GM12878 (cell line): ENCODE results near the gene TAS2R60.

Experiments used
- CREB1 ChIP-seq: IDR thresholded peaks from 2 replicates; pipeline ENCODE4 v1.6.1; 2012; ENCODE audit warnings: low read depth, mild to moderate bottlenecking, inconsistent platforms
- EED ChIP-seq: sonication (generic); IDR thresholded peaks from 2 replicates; pipeline ENCODE4 v1.6.1; 2016; ENCODE audit warnings: antibody characterized with exemption, low read depth
- FOXK2 ChIP-seq: fragments of 450-650 bp; IDR thresholded peaks from 2 replicates; pipeline ENCODE4 v1.6.1; 2017; ENCODE audit warnings: mild to moderate bottlenecking, moderate library complexity
- POLR2A ChIP-seq: IDR thresholded peaks from 2 replicates; pipeline ENCODE4 v1.6.1; 2011; ENCODE audit warnings: low read depth, mild to moderate bottlenecking, low read length
- POLR2AphosphoS5 ChIP-seq: IDR thresholded peaks from 2 replicates; pipeline ENCODE4 v1.6.1; 2011; ENCODE audit warnings: mild to moderate bottlenecking, low read length, inconsistent platforms
- RAD21 ChIP-seq: IDR thresholded peaks from 2 replicates; pipeline ENCODE4 v1.6.1; 2011; ENCODE audit warnings: mild to moderate bottlenecking, low read depth, low read length, moderate library complexity; ENCODE audit not compliant: insufficient read depth
- RCOR1 ChIP-seq: conservative IDR thresholded peaks from 2 replicates; pipeline ENCODE4 v1.6.1; 2012; ENCODE audit warnings: low read depth, low read length, improper control_type of control experiment
- RFX5 ChIP-seq: IDR thresholded peaks from 2 replicates; pipeline ENCODE4 v1.6.1; 2011; ENCODE audit warnings: low read depth, low read length, improper control_type of control experiment
- SMC3 ChIP-seq: IDR thresholded peaks from 2 replicates; pipeline ENCODE4 v1.6.1; 2011; ENCODE audit warnings: low read length, improper control_type of control experiment, borderline replicate concordance
- ZNF384 ChIP-seq: IDR thresholded peaks from 2 replicates; pipeline ENCODE4 v1.6.1; 2012; ENCODE audit warnings: low read depth, mild to moderate bottlenecking, low read length, improper control_type of control experiment, borderline replicate concordance
- TF ChIP-seq, protein P1 (sequence below): fragments of 450-650 bp; IDR thresholded peaks from 2 replicates; pipeline ENCODE4 v1.6.1; 2017; ENCODE audit warnings: mild to moderate bottlenecking
- TF ChIP-seq, protein P2 (sequence below): fragments of 450-650 bp; IDR thresholded peaks from 2 replicates; pipeline ENCODE4 v1.6.1; 2016; ENCODE audit warnings: mild to moderate bottlenecking, moderate library complexity, borderline replicate concordance
- TF ChIP-seq, protein P3 (sequence below): fragments of 150-350 bp; IDR thresholded peaks from 2 replicates; pipeline ENCODE4 v1.6.1; 2016; ENCODE audit warnings: low read depth, low read length
- TF ChIP-seq, protein P4 (sequence below), 3 experiments: IDR thresholded peaks in 2 of 3; conservative IDR thresholded peaks in 1 of 3; 2 replicates each; pipeline ENCODE4 v1.5.1; 2011; ENCODE audit warnings: low read depth in 3 of 3, low read length in 3 of 3, mild to moderate bottlenecking in 3 of 3, control low read depth in 2 of 3, moderate library complexity in 2 of 3, inconsistent platforms in 1 of 3, mixed read lengths in 1 of 3; ENCODE audit not compliant: control insufficient read depth in 2 of 3, insufficient read depth in 1 of 3; ENCODE audit errors: extremely low read depth in 1 of 3

DNA sequence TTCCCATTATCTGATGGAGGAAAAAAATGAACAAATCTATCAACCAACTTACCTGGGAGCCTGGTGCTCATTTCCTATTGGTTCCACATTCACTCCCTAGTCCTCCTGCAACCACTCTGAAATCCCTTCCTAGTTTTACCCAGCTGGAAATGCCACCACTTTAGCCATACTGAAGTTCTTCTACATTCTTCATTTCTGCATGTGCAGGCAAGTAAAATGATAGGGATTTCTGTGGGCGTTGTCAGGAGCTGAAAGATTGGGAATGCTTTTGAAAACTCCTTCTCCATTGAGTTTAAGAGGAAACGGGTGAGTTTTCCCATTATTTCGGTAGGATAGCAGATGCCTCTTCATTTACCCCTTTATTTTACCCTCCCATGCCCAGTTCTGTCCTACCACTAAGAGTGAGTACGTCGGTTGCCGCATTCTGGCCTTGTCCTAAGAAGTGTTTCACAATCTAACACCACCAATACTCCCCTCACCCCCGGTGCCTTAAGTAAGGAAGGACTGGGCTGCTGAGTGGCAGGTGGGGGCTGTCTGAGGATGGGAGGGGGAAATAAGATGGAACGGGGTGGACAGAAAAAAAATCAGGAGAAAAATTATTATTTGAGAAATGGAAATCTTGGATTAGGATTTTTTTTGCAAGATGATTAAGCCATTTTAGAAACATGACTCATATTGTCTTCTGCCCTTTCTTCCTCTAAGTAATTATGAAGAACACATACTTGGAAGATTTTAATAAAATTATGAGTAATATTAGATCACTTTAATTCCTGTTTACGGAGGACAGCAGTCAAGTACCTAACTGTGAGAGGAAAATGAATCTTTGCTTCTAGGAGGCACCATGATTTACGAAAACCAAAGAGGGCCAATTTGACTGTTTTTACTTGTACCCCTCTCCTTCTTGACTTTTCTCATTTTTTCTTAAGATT, 13.2 kb upstream of the TAS2R60 start:
- no peak for TF ChIP-seq POLR2A
- TF ChIP-seq, protein P1, sequence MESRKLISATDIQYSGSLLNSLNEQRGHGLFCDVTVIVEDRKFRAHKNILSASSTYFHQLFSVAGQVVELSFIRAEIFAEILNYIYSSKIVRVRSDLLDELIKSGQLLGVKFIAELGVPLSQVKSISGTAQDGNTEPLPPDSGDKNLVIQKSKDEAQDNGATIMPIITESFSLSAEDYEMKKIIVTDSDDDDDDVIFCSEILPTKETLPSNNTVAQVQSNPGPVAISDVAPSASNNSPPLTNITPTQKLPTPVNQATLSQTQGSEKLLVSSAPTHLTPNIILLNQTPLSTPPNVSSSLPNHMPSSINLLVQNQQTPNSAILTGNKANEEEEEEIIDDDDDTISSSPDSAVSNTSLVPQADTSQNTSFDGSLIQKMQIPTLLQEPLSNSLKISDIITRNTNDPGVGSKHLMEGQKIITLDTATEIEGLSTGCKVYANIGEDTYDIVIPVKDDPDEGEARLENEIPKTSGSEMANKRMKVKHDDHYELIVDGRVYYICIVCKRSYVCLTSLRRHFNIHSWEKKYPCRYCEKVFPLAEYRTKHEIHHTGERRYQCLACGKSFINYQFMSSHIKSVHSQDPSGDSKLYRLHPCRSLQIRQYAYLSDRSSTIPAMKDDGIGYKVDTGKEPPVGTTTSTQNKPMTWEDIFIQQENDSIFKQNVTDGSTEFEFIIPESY, result no peak
- TF ChIP-seq POLR2AphosphoS5, result no peak
- no peak for TF ChIP-seq RFX5
- no peak for TF ChIP-seq RCOR1
- no peak for TF ChIP-seq CREB1
- no peak for TF ChIP-seq ZNF384
- TF ChIP-seq, protein P2, sequence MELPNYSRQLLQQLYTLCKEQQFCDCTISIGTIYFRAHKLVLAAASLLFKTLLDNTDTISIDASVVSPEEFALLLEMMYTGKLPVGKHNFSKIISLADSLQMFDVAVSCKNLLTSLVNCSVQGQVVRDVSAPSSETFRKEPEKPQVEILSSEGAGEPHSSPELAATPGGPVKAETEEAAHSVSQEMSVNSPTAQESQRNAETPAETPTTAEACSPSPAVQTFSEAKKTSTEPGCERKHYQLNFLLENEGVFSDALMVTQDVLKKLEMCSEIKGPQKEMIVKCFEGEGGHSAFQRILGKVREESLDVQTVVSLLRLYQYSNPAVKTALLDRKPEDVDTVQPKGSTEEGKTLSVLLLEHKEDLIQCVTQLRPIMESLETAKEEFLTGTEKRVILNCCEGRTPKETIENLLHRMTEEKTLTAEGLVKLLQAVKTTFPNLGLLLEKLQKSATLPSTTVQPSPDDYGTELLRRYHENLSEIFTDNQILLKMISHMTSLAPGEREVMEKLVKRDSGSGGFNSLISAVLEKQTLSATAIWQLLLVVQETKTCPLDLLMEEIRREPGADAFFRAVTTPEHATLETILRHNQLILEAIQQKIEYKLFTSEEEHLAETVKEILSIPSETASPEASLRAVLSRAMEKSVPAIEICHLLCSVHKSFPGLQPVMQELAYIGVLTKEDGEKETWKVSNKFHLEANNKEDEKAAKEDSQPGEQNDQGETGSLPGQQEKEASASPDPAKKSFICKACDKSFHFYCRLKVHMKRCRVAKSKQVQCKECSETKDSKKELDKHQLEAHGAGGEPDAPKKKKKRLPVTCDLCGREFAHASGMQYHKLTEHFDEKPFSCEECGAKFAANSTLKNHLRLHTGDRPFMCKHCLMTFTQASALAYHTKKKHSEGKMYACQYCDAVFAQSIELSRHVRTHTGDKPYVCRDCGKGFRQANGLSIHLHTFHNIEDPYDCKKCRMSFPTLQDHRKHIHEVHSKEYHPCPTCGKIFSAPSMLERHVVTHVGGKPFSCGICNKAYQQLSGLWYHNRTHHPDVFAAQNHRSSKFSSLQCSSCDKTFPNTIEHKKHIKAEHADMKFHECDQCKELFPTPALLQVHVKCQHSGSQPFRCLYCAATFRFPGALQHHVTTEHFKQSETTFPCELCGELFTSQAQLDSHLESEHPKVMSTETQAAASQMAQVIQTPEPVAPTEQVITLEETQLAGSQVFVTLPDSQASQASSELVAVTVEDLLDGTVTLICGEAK, result no peak
- TF ChIP-seq EED, result no peak
- TF ChIP-seq SMC3, result no peak
- TF ChIP-seq, protein P3, sequence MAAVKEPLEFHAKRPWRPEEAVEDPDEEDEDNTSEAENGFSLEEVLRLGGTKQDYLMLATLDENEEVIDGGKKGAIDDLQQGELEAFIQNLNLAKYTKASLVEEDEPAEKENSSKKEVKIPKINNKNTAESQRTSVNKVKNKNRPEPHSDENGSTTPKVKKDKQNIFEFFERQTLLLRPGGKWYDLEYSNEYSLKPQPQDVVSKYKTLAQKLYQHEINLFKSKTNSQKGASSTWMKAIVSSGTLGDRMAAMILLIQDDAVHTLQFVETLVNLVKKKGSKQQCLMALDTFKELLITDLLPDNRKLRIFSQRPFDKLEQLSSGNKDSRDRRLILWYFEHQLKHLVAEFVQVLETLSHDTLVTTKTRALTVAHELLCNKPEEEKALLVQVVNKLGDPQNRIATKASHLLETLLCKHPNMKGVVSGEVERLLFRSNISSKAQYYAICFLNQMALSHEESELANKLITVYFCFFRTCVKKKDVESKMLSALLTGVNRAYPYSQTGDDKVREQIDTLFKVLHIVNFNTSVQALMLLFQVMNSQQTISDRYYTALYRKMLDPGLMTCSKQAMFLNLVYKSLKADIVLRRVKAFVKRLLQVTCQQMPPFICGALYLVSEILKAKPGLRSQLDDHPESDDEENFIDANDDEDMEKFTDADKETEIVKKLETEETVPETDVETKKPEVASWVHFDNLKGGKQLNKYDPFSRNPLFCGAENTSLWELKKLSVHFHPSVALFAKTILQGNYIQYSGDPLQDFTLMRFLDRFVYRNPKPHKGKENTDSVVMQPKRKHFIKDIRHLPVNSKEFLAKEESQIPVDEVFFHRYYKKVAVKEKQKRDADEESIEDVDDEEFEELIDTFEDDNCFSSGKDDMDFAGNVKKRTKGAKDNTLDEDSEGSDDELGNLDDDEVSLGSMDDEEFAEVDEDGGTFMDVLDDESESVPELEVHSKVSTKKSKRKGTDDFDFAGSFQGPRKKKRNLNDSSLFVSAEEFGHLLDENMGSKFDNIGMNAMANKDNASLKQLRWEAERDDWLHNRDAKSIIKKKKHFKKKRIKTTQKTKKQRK, result no peak
- TF ChIP-seq, protein P4, sequence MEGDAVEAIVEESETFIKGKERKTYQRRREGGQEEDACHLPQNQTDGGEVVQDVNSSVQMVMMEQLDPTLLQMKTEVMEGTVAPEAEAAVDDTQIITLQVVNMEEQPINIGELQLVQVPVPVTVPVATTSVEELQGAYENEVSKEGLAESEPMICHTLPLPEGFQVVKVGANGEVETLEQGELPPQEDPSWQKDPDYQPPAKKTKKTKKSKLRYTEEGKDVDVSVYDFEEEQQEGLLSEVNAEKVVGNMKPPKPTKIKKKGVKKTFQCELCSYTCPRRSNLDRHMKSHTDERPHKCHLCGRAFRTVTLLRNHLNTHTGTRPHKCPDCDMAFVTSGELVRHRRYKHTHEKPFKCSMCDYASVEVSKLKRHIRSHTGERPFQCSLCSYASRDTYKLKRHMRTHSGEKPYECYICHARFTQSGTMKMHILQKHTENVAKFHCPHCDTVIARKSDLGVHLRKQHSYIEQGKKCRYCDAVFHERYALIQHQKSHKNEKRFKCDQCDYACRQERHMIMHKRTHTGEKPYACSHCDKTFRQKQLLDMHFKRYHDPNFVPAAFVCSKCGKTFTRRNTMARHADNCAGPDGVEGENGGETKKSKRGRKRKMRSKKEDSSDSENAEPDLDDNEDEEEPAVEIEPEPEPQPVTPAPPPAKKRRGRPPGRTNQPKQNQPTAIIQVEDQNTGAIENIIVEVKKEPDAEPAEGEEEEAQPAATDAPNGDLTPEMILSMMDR (IDR thresholded peaks at IDR 0.05 in 2 of 3, conservative IDR thresholded peaks at IDR 0.05 in 1 of 3; ENCODE audit: control insufficient read depth in 2 of 3, extremely low read depth in 1 of 3, insufficient read depth in 1 of 3, low read depth in 3 of 3, low read length in 3 of 3), result no peak
- TF ChIP-seq RAD21, result no peak
- TF ChIP-seq FOXK2, result no peak
